Left kidney (tissue), 8 donors: ENCODE results near the gene PTPRH. TPM values are rescaled to one million over a fixed set of nuclear protein-coding genes. Genes with fewer than 3 reads are reported as not detected.

Source experiments
- DNase-seq: peaks from one replicate; pipeline ENCODE4 v3.0.0-alpha.2; 2013
- long read RNA-seq, 8 donors: transcript quantifications; one replicate each; lab custom pipeline, GENCODE V29; 2026
- polyA plus RNA-seq: library from polyadenylated mRNA; unstranded; fragments of 120-200 nt; gene quantifications from one replicate; pipeline ENCODE4 v1.2.1, GENCODE V29; 2013; ENCODE audit not compliant: insufficient read length

Gene PTPRH, protein sequence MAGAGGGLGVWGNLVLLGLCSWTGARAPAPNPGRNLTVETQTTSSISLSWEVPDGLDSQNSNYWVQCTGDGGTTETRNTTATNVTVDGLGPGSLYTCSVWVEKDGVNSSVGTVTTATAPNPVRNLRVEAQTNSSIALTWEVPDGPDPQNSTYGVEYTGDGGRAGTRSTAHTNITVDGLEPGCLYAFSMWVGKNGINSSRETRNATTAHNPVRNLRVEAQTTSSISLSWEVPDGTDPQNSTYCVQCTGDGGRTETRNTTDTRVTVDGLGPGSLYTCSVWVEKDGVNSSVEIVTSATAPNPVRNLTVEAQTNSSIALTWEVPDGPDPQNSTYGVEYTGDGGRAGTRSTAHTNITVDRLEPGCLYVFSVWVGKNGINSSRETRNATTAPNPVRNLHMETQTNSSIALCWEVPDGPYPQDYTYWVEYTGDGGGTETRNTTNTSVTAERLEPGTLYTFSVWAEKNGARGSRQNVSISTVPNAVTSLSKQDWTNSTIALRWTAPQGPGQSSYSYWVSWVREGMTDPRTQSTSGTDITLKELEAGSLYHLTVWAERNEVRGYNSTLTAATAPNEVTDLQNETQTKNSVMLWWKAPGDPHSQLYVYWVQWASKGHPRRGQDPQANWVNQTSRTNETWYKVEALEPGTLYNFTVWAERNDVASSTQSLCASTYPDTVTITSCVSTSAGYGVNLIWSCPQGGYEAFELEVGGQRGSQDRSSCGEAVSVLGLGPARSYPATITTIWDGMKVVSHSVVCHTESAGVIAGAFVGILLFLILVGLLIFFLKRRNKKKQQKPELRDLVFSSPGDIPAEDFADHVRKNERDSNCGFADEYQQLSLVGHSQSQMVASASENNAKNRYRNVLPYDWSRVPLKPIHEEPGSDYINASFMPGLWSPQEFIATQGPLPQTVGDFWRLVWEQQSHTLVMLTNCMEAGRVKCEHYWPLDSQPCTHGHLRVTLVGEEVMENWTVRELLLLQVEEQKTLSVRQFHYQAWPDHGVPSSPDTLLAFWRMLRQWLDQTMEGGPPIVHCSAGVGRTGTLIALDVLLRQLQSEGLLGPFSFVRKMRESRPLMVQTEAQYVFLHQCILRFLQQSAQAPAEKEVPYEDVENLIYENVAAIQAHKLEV
- polyA plus RNA-seq: 0.07 TPM
- long read RNA-seq, donor 1: 0 reads
- long read RNA-seq, donor 2: 0 reads
- long read RNA-seq, donor 3: 0 reads
- long read RNA-seq, donor 4: 0 reads
- long read RNA-seq, donor 5: 0 reads
- long read RNA-seq, donor 6: 0 reads
- long read RNA-seq, donor 7: 0 reads
- long read RNA-seq, donor 8: 0 reads

GRCh38 chr19:55208880-55209692 is at the start of gene PTPRH:
Gene PTPRH (minus strand): TSS chr19:55209501. CDS start chr19:55209433, 68 bp downstream.
- no peak for DNase-seq

DNA sequence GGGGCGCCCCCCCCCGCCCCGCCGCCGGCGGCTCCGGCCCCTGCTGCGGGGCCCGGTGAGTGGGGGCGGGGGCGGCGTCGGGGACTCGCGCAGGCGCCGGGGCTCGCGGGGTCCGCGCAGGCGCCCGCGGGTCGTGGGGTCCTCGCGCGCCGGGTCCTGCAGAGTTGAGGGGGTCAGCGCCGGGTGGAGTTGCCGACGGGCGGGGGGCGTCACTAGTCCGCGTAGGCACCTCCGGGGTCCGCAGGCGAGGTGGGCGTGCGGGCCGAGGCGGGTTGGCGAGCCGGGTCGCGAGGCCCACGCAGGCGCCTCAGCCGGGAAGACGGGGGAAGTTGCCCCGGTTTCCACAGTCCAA is 49.2 kb upstream of the PTPRH start:
- no peak for DNase-seq

GRCh38 chr19:55257461-55258420 is 48.4 kb upstream of the PTPRH start:
- no peak for DNase-seq

- no peak for DNase-seq
Measured at GRCh38 chr19:55256562-55257460, 47.5 kb upstream of the PTPRH start.

- DNase-seq: no peak
Measured at GRCh38 chr19:55255618-55256423, 46.5 kb upstream of the PTPRH start.

DNA sequence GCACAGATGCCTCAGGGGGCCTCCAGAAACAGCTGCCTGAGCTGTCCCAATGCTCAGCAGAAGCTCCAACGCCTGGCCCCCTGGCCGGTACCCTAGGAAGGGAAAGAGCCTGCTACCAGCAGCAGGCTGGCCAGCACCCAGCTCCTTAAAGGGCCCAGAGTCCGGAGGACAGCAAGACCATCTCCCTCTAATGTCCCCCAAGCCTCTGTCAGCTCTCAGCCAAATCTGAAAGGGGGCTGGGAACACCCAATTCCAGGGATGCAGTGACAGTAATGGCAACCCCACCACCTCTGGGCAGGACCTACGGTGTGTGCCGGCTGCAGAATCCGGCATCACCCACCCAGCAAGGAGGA is 45.3 kb upstream of the PTPRH start:
- DNase-seq: no peak

- DNase-seq: no peak
Measured at GRCh38 chr19:55253842-55254624, 44.7 kb upstream of the PTPRH start.

- no peak for DNase-seq
Measured at GRCh38 chr19:55252760-55253663, 43.7 kb upstream of the PTPRH start.

GRCh38 chr19:55251341-55252081 is 42.2 kb upstream of the PTPRH start:
- DNase-seq: no peak

- no peak for DNase-seq
Measured at GRCh38 chr19:55250262-55251036, 41.1 kb upstream of the PTPRH start.

GRCh38 chr19:55249841-55250240 is 40.5 kb upstream of the PTPRH start:
- no peak for DNase-seq

GRCh38 chr19:55248704-55249103 is 39.4 kb upstream of the PTPRH start:
- DNase-seq: no peak

GRCh38 chr19:55248166-55248675 is 38.9 kb upstream of the PTPRH start:
- no peak for DNase-seq

GRCh38 chr19:55247621-55248099 is 38.4 kb upstream of the PTPRH start:
- DNase-seq: no peak
